MM.1S (cell line): Measurements from ENCODE around the gene DCAF10.

Source experiments
- EZH2phosphoT487 ChIP-seq: fragments of 300-600 bp; sonication (generic); IDR thresholded peaks from 2 replicates; pipeline ENCODE4 v1.6.1; 2018; ENCODE audit warnings: antibody characterized with exemption, low read length
- TF ChIP-seq, protein P1 (sequence below): fragments of 300-600 bp; sonication (generic); IDR thresholded peaks from 2 replicates; pipeline ENCODE4 v1.5.1; 2016; ENCODE audit warnings: antibody characterized with exemption, low read length, mixed read lengths

DNA sequence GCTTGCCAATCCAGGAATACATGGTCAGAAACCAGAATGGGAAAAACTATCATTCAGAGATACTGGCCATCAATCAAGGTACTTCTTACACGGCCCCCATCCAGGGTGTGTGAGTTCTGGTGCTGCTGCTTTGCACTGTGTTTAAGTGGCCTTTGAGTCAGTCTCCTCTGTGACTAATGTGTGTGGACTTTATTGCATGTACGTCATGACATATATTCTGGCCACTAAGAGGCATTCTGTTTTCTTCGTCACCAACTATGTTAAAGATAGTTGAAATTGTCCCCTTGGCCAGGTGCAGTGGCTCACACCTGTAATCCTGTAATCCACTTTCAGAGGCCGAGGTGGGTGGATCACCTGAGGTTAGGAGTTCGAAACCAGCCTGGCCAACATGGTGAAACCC is 24.3 kb upstream of the DCAF10 start:
- TF ChIP-seq, protein P1, sequence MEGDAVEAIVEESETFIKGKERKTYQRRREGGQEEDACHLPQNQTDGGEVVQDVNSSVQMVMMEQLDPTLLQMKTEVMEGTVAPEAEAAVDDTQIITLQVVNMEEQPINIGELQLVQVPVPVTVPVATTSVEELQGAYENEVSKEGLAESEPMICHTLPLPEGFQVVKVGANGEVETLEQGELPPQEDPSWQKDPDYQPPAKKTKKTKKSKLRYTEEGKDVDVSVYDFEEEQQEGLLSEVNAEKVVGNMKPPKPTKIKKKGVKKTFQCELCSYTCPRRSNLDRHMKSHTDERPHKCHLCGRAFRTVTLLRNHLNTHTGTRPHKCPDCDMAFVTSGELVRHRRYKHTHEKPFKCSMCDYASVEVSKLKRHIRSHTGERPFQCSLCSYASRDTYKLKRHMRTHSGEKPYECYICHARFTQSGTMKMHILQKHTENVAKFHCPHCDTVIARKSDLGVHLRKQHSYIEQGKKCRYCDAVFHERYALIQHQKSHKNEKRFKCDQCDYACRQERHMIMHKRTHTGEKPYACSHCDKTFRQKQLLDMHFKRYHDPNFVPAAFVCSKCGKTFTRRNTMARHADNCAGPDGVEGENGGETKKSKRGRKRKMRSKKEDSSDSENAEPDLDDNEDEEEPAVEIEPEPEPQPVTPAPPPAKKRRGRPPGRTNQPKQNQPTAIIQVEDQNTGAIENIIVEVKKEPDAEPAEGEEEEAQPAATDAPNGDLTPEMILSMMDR = no peak
- TF ChIP-seq EZH2phosphoT487 = no peak
